ENCODE results near the gene BTBD3.

GRCh38 chr20:11920083-11920482 is 2.4 kb downstream of the BTBD3 start:
- TF ChIP-seq CTCF (IDR thresholded peaks at IDR 0.05; ENCODE audit: insufficient read depth, low read length, poor library complexity, severe bottlenecking) (no peak), EZH2phosphoT487 (conservative IDR thresholded peaks at IDR 0.05; ENCODE audit: low read length) (no peak)

Data from SU-DHL-6 (cell line).